ENCODE results near the gene EARS2.

GRCh38 chr16:23523321-23523720, 33.8 kb downstream of the EARS2 start:
- no peak for TF ChIP-seq CTCF (IDR thresholded peaks at IDR 0.05; ENCODE audit: low read length)
- TF ChIP-seq EZH2 (optimal IDR thresholded peaks at IDR 0.05; ENCODE audit: low read depth, low read length) = no peak
